ENCODE measurements around the gene BHMT.
"Not testable (repeated sequence)": the region's sequence is repeated elsewhere in the genome, so short reads cannot be mapped to it uniquely, and the experiment has no call there.

BHMT gene

GRCh38 chr5:79172269-79172668 lies 60.7 kb downstream of the BHMT start:
- no peak for DNase-seq (ENCODE audit: low spot score)

GRCh38 chr5:79173626-79174025 lies 62.0 kb downstream of the BHMT start:
- no peak for DNase-seq (ENCODE audit: low spot score)

- DNase-seq (ENCODE audit: low spot score), result not testable (repeated sequence)
Measured at GRCh38 chr5:79180449-79180848, 68.8 kb downstream of the BHMT start.

GRCh38 chr5:79181419-79182022 lies 69.9 kb downstream of the BHMT start:
- peak; percentile 44 for DNase-seq (ENCODE audit: low spot score)
